ENCODE results near the gene CLEC3B. TPM values are rescaled to one million over a fixed set of nuclear protein-coding genes. Genes with fewer than 3 reads are reported as not detected.

CLEC3B gene
- total RNA-seq, 2 experiments from 2014 or later: not detected

GRCh38 chr3:45008117-45008516 is 18.0 kb upstream of the CLEC3B start:
- POLR2A ChIA-PET: no interaction called here
- ATAC-seq: no peak
- CTCF ChIA-PET: interaction anchor here (1.2 to 1.3 kb wide), 2 partner anchors 16 to 21 kb away, joined by 3 read pairs; no protein-coding TSS in a partner anchor
- TF ChIP-seq CTCF (IDR thresholded peaks at IDR 0.05): no peak
- H3K27me3 Mint-ChIP-seq: no peaks in the 10 kb centered on the region
- H3K9me3 Mint-ChIP-seq: peaks cover 9% of the 10 kb centered on the region
- H3K36me3 Mint-ChIP-seq (ENCODE audit: low read depth): peaks cover 58% of the 10 kb centered on the region
- peaks cover 18% of the 10 kb centered on the region for H3K4me1 Mint-ChIP-seq (ENCODE audit: low read depth)
- H3K4me3 Mint-ChIP-seq: no peak overlapping the region
- no peak for DNase-seq
- no peak overlapping the region for H3K27ac Mint-ChIP-seq
- intact Hi-C loops (cut with micrococcal nuclease): no loop called here

- DNase-seq: no peak
- ChIA-PET POLR2A (no interaction called here), CTCF (no interaction called here)
- H3K4me3 Mint-ChIP-seq: no peak overlapping the region
- no peak for ATAC-seq
- no peaks in the 10 kb centered on the region for H3K27me3 Mint-ChIP-seq
- peaks cover 15% of the 10 kb centered on the region for H3K4me1 Mint-ChIP-seq (ENCODE audit: low read depth)
- intact Hi-C loops (cut with micrococcal nuclease): no loop called here
- H3K27ac Mint-ChIP-seq: no peak overlapping the region
- peaks cover 3% of the 10 kb centered on the region for H3K9me3 Mint-ChIP-seq
- no peak for TF ChIP-seq CTCF (IDR thresholded peaks at IDR 0.05)
- peaks cover 44% of the 10 kb centered on the region for H3K36me3 Mint-ChIP-seq (ENCODE audit: low read depth)
Observed at GRCh38 chr3:45009868-45010267, 16.2 kb upstream of the CLEC3B start.

- DNase-seq (no peak), ATAC-seq (no peak)
- intact Hi-C loops (cut with micrococcal nuclease): no loop called here
- no peak for TF ChIP-seq CTCF (IDR thresholded peaks at IDR 0.05)
- no peaks in the 10 kb centered on the region for H3K9me3 Mint-ChIP-seq
- POLR2A ChIA-PET: no interaction called here
- peaks cover 6% of the 10 kb centered on the region for H3K4me1 Mint-ChIP-seq (ENCODE audit: low read depth)
- CTCF ChIA-PET: interaction anchor here (0.8 kb wide), 1 partner anchor 10 kb away, joined by 3 read pairs; no protein-coding TSS in a partner anchor
- H3K36me3 Mint-ChIP-seq (ENCODE audit: low read depth): peaks cover 34% of the 10 kb centered on the region
- no peaks in the 10 kb centered on the region for H3K27me3 Mint-ChIP-seq
- H3K4me3 Mint-ChIP-seq: no peak overlapping the region
- H3K27ac Mint-ChIP-seq: no peak overlapping the region
Observed at GRCh38 chr3:45010811-45011333, 15.2 kb upstream of the CLEC3B start.

GRCh38 chr3:45011756-45012508 is 14.2 kb upstream of the CLEC3B start:
- intact Hi-C loops (cut with micrococcal nuclease): no loop called here
- POLR2A ChIA-PET: no interaction called here
- no peak for TF ChIP-seq CTCF (IDR thresholded peaks at IDR 0.05)
- peaks cover 3% of the 10 kb centered on the region for H3K4me1 Mint-ChIP-seq (ENCODE audit: low read depth)
- H3K4me3 Mint-ChIP-seq: no peak overlapping the region
- no peak for ATAC-seq
- no peak for DNase-seq
- H3K27ac Mint-ChIP-seq: no peak overlapping the region
- H3K36me3 Mint-ChIP-seq (ENCODE audit: low read depth): peaks cover 32% of the 10 kb centered on the region
- CTCF ChIA-PET: interaction anchor here (0.8 kb wide), 1 partner anchor 9 kb away, joined by 3 read pairs; no protein-coding TSS in a partner anchor
- no peaks in the 10 kb centered on the region for H3K27me3 Mint-ChIP-seq
- H3K9me3 Mint-ChIP-seq: no peaks in the 10 kb centered on the region

GRCh38 chr3:45012577-45012976 is 13.5 kb upstream of the CLEC3B start:
- no peak for TF ChIP-seq CTCF (IDR thresholded peaks at IDR 0.05)
- ATAC-seq (no peak), DNase-seq (no peak)
- POLR2A ChIA-PET: interaction anchor here (0.6 kb wide), 1 partner anchor 17 kb away, joined by 3 read pairs; no protein-coding TSS in a partner anchor
- Mint-ChIP-seq H3K36me3 (ENCODE audit: low read depth) (peaks cover 26% of the 10 kb centered on the region), H3K4me1 (ENCODE audit: low read depth) (no peaks in the 10 kb centered on the region), H3K27me3 (no peaks in the 10 kb centered on the region), H3K4me3 (no peak overlapping the region), H3K27ac (no peak overlapping the region), H3K9me3 (no peaks in the 10 kb centered on the region)
- CTCF ChIA-PET: no interaction called here
- intact Hi-C loops (cut with micrococcal nuclease): no loop called here

Measured in activated CD8-positive, alpha-beta T cell treated with anti-CD3 and anti-CD28 coated beads for 36 hours (primary cell).